OCI-LY7 (cell line): Measurements from ENCODE around the gene RPL36A. TPM values are rescaled to one million over a fixed set of nuclear protein-coding genes. Genes with fewer than 3 reads are reported as not detected.
A peak's percentile ranks its signal among the peaks of the same experiment; 100 is the strongest.

Experiments used
- BruUV-seq: library from RNA; stranded (reverse); fragments of 400-500 nt; replicated peaks from 2 replicates; lab custom pipeline; 2021; lab: Mats Ljungman, UMichigan
- CTCF ChIA-PET: fragments of 300-600 bp; sonication (Branson Sonifier 250); formaldehyde crosslinking; loops from one replicate; lab custom pipeline; 2022; ENCODE audit warnings: antibody characterized with exemption; ENCODE audit not compliant: unreplicated experiment; lab: Charles Lee
- POLR2A ChIA-PET: fragments of 300-600 bp; sonication (Branson Sonifier 250); formaldehyde crosslinking; loops from one replicate; lab custom pipeline; 2022; ENCODE audit warnings: antibody characterized with exemption; lab: Charles Lee
- DNase-seq: peaks from one replicate; pipeline ENCODE4 v3.0.0-alpha.2; 2015; ENCODE audit warnings: low spot score
- H2AFZ ChIP-seq: fragments of 200-600 bp; sonication (generic), shearing (Covaris generic); 2 replicates; pipeline ENCODE4 v1.6.1; 2014; ENCODE audit warnings: mild to moderate bottlenecking, antibody characterized with exemption, low read length, moderate library complexity
- H3K27ac ChIP-seq: fragments of 200-600 bp; sonication (generic); 2 replicates; pipeline ENCODE4 v1.5.1; 2014; ENCODE audit warnings: mixed run types, low read depth, mild to moderate bottlenecking, moderate library complexity, low read length, inconsistent platforms; ENCODE audit not compliant: poor library complexity, severe bottlenecking
- H3K36me3 ChIP-seq: fragments of 200-600 bp; sonication (generic); 2 replicates; pipeline ENCODE4 v1.6.1; 2014; ENCODE audit warnings: mild to moderate bottlenecking, antibody characterized with exemption, low read length, moderate library complexity, mixed read lengths; ENCODE audit not compliant: insufficient read depth
- H3K4me1 ChIP-seq: fragments of 200-600 bp; sonication (generic); 2 replicates; pipeline ENCODE4 v1.5.1; 2014; ENCODE audit warnings: mild to moderate bottlenecking, low read length; ENCODE audit not compliant: insufficient read depth, poor library complexity, severe bottlenecking
- H3K4me2 ChIP-seq: fragments of 200-600 bp; sonication (generic); 2 replicates; pipeline ENCODE4 v1.6.1; 2014; ENCODE audit warnings: mild to moderate bottlenecking, low read length
- H3K4me3 ChIP-seq: fragments of 200-600 bp; sonication (generic); 2 replicates; pipeline ENCODE4 v1.5.1; 2014; ENCODE audit warnings: mild to moderate bottlenecking, low read depth, low read length; ENCODE audit not compliant: poor library complexity, severe bottlenecking
- H3K79me2 ChIP-seq: fragments of 200-600 bp; sonication (generic); 2 replicates; pipeline ENCODE4 v1.6.1; 2016; ENCODE audit warnings: low read depth, mild to moderate bottlenecking, low read length, moderate library complexity, mixed read lengths; ENCODE audit not compliant: insufficient read depth
- H3K9me2 ChIP-seq: fragments of 200-600 bp; sonication (generic); 2 replicates; pipeline ENCODE4 v1.6.1; 2016; ENCODE audit warnings: mild to moderate bottlenecking, low read length, mixed read lengths; ENCODE audit not compliant: insufficient read depth
- H3K9me3 ChIP-seq: fragments of 200-600 bp; sonication (generic); 2 replicates; pipeline ENCODE4 v1.6.1; 2014; ENCODE audit warnings: mild to moderate bottlenecking, mixed run types, low read length, mixed read lengths
- H4K20me1 ChIP-seq: fragments of 200-600 bp; sonication (generic); 2 replicates; pipeline ENCODE4 v1.6.1; 2014; ENCODE audit warnings: mild to moderate bottlenecking, antibody characterized with exemption, low read length, moderate library complexity, mixed read lengths; ENCODE audit not compliant: insufficient read depth
- EZH2phosphoT487 ChIP-seq: fragments of 200-600 bp; sonication (generic); IDR thresholded peaks from 2 replicates; pipeline ENCODE4 v1.6.1; 2018; ENCODE audit warnings: low read depth, borderline replicate concordance, mild to moderate bottlenecking, mixed run types, antibody characterized with exemption, low read length, moderate library complexity, mixed read lengths
- intact Hi-C: fragments of 100-400 bp; cut with micrococcal nuclease; formaldehyde crosslinking; loops from one replicate; pipeline ENCODE4 v1.10.0; 2022; ENCODE audit not compliant: unreplicated experiment
- total RNA-seq, 2 experiments: library from RNA; depleted of rRNA in 1 of 2; stranded (reverse); fragments of >200 nt in 1 of 2; shearing (Covaris generic) in 1 of 2; gene quantifications; 2 replicates each; pipeline ENCODE4 v1.2.3, GENCODE V29; 2014 to 2022
- TF ChIP-seq, protein P1 (sequence below): fragments of 200-600 bp; sonication (generic); conservative IDR thresholded peaks from 2 replicates; pipeline ENCODE4 v1.5.1; 2014; ENCODE audit warnings: mild to moderate bottlenecking, antibody characterized with exemption, low read length, moderate library complexity, mixed read lengths

Gene RPL36A
- total RNA-seq, 2 experiments from 2014 or later, result 431 to 2,042 TPM

DNA sequence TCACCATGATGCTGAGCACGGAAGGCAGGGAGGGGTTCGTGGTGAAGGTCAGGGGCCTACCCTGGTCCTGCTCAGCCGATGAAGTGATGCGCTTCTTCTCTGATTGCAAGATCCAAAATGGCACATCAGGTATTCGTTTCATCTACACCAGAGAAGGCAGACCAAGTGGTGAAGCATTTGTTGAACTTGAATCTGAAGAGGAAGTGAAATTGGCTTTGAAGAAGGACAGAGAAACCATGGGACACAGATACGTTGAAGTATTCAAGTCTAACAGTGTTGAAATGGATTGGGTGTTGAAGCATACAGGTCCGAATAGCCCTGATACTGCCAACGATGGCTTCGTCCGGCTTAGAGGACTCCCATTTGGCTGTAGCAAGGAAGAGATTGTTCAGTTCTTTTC lies 21.2 kb downstream of the RPL36A start:
- no TSS peak for BruUV-seq
- Histone ChIP-seq H2AFZ (no peak overlapping the region), H4K20me1 (no peaks in the 10 kb centered on the region), H3K4me2 (no peak overlapping the region), H3K4me3 (no peak overlapping the region), H3K36me3 (peaks cover 31% of the 10 kb centered on the region), H3K27ac (no peak overlapping the region), H3K4me1 (peaks cover 18% of the 10 kb centered on the region), H3K9me3 (no peaks in the 10 kb centered on the region), H3K9me2 (no peaks in the 10 kb centered on the region), H3K79me2 (peaks cover 58% of the 10 kb centered on the region)
- DNase-seq, result no peak
- ChIA-PET POLR2A (no interaction called here), CTCF (interaction anchor here (0.5 kb wide), 1 partner anchor 526 kb away, joined by 3 read pairs; no protein-coding TSS in a partner anchor)
- TF ChIP-seq, protein P1, sequence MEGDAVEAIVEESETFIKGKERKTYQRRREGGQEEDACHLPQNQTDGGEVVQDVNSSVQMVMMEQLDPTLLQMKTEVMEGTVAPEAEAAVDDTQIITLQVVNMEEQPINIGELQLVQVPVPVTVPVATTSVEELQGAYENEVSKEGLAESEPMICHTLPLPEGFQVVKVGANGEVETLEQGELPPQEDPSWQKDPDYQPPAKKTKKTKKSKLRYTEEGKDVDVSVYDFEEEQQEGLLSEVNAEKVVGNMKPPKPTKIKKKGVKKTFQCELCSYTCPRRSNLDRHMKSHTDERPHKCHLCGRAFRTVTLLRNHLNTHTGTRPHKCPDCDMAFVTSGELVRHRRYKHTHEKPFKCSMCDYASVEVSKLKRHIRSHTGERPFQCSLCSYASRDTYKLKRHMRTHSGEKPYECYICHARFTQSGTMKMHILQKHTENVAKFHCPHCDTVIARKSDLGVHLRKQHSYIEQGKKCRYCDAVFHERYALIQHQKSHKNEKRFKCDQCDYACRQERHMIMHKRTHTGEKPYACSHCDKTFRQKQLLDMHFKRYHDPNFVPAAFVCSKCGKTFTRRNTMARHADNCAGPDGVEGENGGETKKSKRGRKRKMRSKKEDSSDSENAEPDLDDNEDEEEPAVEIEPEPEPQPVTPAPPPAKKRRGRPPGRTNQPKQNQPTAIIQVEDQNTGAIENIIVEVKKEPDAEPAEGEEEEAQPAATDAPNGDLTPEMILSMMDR, result no peak
- TF ChIP-seq EZH2phosphoT487, result no peak
- intact Hi-C loops, result no loop called here

DNA sequence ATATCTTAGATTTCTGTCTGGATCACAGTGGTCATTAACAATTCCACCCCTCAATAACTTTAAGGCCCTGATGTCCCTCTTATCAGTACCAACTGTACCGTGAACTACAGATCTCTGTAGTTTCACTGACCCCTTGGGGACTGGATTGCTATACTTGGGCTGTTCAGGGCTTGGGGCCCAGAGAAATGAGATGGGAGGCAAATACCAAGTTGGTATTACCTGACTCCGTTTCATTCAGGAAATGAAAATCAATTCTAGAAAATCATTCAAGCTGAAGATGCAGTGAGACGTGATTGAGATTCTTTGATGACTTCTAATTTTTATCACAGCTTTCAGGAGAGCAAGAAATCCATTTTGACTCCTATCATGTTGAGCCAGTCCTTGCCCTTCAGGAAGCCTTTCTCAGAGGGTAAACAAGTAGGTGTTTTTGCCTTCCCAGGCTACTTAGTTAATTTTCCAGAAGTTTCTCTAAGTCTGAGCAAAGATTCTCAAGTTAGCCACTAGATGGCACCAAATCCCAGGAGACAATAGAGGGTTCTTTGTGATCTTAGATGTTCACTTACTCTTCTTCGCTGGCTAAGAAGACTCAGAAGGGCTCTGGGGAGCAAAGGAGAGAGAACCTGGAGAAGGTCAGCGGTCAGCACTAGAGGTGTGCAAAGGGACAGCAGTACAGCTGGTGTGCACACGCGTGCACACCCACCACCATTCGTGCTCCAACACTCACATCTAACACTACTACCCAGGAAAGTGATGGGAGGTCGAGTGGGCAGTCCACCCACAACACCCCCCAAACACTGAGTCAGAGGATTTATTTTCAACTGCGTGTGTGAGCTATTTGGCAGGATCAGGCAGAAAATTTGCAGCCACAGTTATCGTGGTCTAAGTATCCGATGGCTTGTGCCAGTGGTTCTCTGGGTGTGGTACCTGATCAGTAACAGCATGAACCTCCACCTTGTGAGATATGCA lies 24.7 kb downstream of the RPL36A start:
- no peak overlapping the region for H2AFZ ChIP-seq
- TF ChIP-seq, protein P1, result peak; percentile 84
- no peak for TF ChIP-seq EZH2phosphoT487
- peak; percentile 64 for DNase-seq
- no peak overlapping the region for H3K4me3 ChIP-seq
- H3K27ac ChIP-seq, result peak overlapping the region; percentile 47
- peaks cover 30% of the 10 kb centered on the region for H3K79me2 ChIP-seq
- no peaks in the 10 kb centered on the region for H4K20me1 ChIP-seq
- peak overlapping the region; percentile 36; the same call in 1 of the 2 replicates for H3K4me2 ChIP-seq
- BruUV-seq, result no TSS peak
- ChIA-PET CTCF (no interaction called here), POLR2A (interaction anchor here (1.1 kb wide), 1 partner anchor 178 kb away, joined by 3 read pairs; no protein-coding TSS in a partner anchor)
- H3K9me2 ChIP-seq, result no peaks in the 10 kb centered on the region
- H3K4me1 ChIP-seq, result peaks cover 12% of the 10 kb centered on the region
- intact Hi-C loops, result loop anchor here (2.0 to 5.0 kb wide), 2 partner anchors 177 to 383 kb away; no protein-coding TSS in a partner anchor
- H3K9me3 ChIP-seq, result no peaks in the 10 kb centered on the region
- H3K36me3 ChIP-seq, result peaks cover 29% of the 10 kb centered on the region
